Transverse colon (tissue), 4 donors: ENCODE results near the gene CHST4. TPM values are rescaled to one million over a fixed set of nuclear protein-coding genes. Genes with fewer than 3 reads are reported as not detected.
"Not testable (repeated sequence)": the region's sequence is repeated elsewhere in the genome, so short reads cannot be mapped to it uniquely, and the experiment has no call there.

Experiments
- DNase-seq: peaks from one replicate; pipeline ENCODE4 v3.0.0-alpha.2; 2019
- H3K27ac ChIP-seq, 4 donors: fragments of 200-600 bp; sonication (generic); 2 replicates each; pipeline ENCODE4 v1.5.1; 2016 to 2018; ENCODE audit warnings: inconsistent platforms in 4 of 4
- H3K27me3 ChIP-seq: fragments of 200-600 bp; sonication (generic); 2 replicates; pipeline ENCODE4 v1.5.1; 2017; ENCODE audit warnings: inconsistent platforms
- H3K36me3 ChIP-seq, 4 donors: fragments of 200-600 bp; sonication (generic); 2 replicates each; pipeline ENCODE4 v1.5.1; 2017 to 2019; ENCODE audit warnings: inconsistent platforms in 4 of 4
- H3K4me1 ChIP-seq, 4 donors: fragments of 200-600 bp; sonication (generic); 2 replicates each; pipeline ENCODE4 v1.5.1; 2017 to 2020; ENCODE audit warnings: inconsistent platforms in 4 of 4
- H3K4me3 ChIP-seq, 4 donors: fragments of 200-600 bp; sonication (generic); 1 replicate in 1 of 4; 2 replicates in 3 of 4; pipeline versions ENCODE4 v1.5.1 to v1.6.1; 2017 to 2019; ENCODE audit warnings: inconsistent platforms in 4 of 4
- H3K9me3 ChIP-seq, 2 donors: fragments of 200-600 bp; sonication (generic); 2 replicates each; pipeline ENCODE4 v1.5.1; 2017 to 2019; ENCODE audit warnings: inconsistent platforms in 2 of 2
- EP300 ChIP-seq: sonication (generic); formaldehyde crosslinking; IDR thresholded peaks from one replicate; pipeline ENCODE4 v1.6.1; 2017; ENCODE audit warnings: antibody characterized with exemption, low read depth
- POLR2A ChIP-seq: fragments of 450-650 bp; IDR thresholded peaks from one replicate; pipeline ENCODE4 v1.6.1; 2016; ENCODE audit warnings: antibody characterized with exemption, mild to moderate bottlenecking, moderate library complexity
- POLR2AphosphoS5 ChIP-seq, 3 donors: sonication (generic); formaldehyde crosslinking; IDR thresholded peaks; one replicate each; pipeline ENCODE4 v1.6.1; 2016; ENCODE audit warnings: antibody characterized with exemption in 3 of 3
- WGBS, 2 donors: methylation state at CpG; one replicate each; pipeline ENCODE4 v1.1.5; 2018; ENCODE audit warnings: low coverage in 1 of 2; 5-methylcytosine and 5-hydroxymethylcytosine counted together
- in situ Hi-C, 4 donors: fragments of 200-750 bp; cut with MboI; loops; one replicate each; pipeline versions ENCODE4 v1.15.0 to v1.15.1; 2017; ENCODE audit warnings: low sequenced_read_pairs in 3 of 4, low pct_ligation_motif_present in 1 of 4, low pct_unique_long_range_greater_than_20kb in 1 of 4
- intact Hi-C: fragments of 100-400 bp; cut with DNase I; formaldehyde crosslinking; loops from one replicate; pipeline ENCODE4 v1.15.1; 2023; ENCODE audit warnings: low total_unique reads
- total RNA-seq, 4 donors: library from RNA; depleted of rRNA; stranded (reverse); fragments of >200 nt; gene quantifications; one replicate each; pipeline ENCODE4 v1.1.0, GENCODE V29; 2016
- TF ChIP-seq, protein P1 (sequence below), 5 experiments: fragments of 200-600 bp in 3 of 5; fragments of 450-650 bp in 2 of 5; sonication (generic) in 3 of 5; IDR thresholded peaks; 1 replicate in 2 of 5; 2 replicates in 3 of 5; pipeline ENCODE4 v1.5.1; 2016 to 2017; ENCODE audit warnings: antibody characterized with exemption in 5 of 5, inconsistent platforms in 3 of 5, mild to moderate bottlenecking in 2 of 5, moderate library complexity in 1 of 5

CHST4 gene
- total RNA-seq, 4 donors from 2014 or later, result not detected

GRCh38 chr16:71499775-71500364 lies 26.4 kb upstream of the CHST4 start:
- Histone ChIP-seq H3K36me3 (no peaks in the 10 kb centered on the region), H3K27ac (no peak overlapping the region), H3K9me3 (no peaks in the 10 kb centered on the region), H3K27me3 (no peaks in the 10 kb centered on the region), H3K4me3 (no peak overlapping the region), H3K4me1 (no peaks in the 10 kb centered on the region)
- DNase-seq, result peak; percentile 26
- TF ChIP-seq, protein P1, sequence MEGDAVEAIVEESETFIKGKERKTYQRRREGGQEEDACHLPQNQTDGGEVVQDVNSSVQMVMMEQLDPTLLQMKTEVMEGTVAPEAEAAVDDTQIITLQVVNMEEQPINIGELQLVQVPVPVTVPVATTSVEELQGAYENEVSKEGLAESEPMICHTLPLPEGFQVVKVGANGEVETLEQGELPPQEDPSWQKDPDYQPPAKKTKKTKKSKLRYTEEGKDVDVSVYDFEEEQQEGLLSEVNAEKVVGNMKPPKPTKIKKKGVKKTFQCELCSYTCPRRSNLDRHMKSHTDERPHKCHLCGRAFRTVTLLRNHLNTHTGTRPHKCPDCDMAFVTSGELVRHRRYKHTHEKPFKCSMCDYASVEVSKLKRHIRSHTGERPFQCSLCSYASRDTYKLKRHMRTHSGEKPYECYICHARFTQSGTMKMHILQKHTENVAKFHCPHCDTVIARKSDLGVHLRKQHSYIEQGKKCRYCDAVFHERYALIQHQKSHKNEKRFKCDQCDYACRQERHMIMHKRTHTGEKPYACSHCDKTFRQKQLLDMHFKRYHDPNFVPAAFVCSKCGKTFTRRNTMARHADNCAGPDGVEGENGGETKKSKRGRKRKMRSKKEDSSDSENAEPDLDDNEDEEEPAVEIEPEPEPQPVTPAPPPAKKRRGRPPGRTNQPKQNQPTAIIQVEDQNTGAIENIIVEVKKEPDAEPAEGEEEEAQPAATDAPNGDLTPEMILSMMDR (IDR thresholded peaks at IDR 0.05), result peak; percentile 53 to 62 (median 59)
- no peak for TF ChIP-seq EP300
- WGBS, 2 donors, result 0 to 3% methylated on average over 3 of the region's 3 CpGs
- in situ Hi-C loops, result loop anchor here in 3 of 4 donors (5.0 kb wide), 3 partner anchors 78 to 88 kb away; no protein-coding TSS in a partner anchor
- intact Hi-C loops, result loop anchor here (5.0 kb wide), 1 partner anchor 88 kb away; no protein-coding TSS in a partner anchor

GRCh38 chr16:71500964-71501363 lies 25.3 kb upstream of the CHST4 start:
- in situ Hi-C loops, result loop anchor here in 1 of 4 donors (5.0 kb wide), 1 partner anchor 79 kb away; no protein-coding TSS in a partner anchor
- TF ChIP-seq POLR2AphosphoS5 (IDR thresholded peaks at IDR 0.05) (no peak), POLR2A (no peak), EP300 (no peak)
- TF ChIP-seq, protein P1 (IDR thresholded peaks at IDR 0.05), result no peak
- Histone ChIP-seq H3K36me3 (no peaks in the 10 kb centered on the region), H3K27ac (no peak overlapping the region), H3K4me3 (no peak overlapping the region), H3K9me3 (no peaks in the 10 kb centered on the region), H3K4me1 (no peaks in the 10 kb centered on the region), H3K27me3 (no peaks in the 10 kb centered on the region)
- intact Hi-C loops, result no loop called here
- DNase-seq, result no peak
- WGBS, 2 donors, result 83% methylated on average over 2 of the region's 2 CpGs; no CpG with 5 or more reads in 1 of the 2 donors

DNA sequence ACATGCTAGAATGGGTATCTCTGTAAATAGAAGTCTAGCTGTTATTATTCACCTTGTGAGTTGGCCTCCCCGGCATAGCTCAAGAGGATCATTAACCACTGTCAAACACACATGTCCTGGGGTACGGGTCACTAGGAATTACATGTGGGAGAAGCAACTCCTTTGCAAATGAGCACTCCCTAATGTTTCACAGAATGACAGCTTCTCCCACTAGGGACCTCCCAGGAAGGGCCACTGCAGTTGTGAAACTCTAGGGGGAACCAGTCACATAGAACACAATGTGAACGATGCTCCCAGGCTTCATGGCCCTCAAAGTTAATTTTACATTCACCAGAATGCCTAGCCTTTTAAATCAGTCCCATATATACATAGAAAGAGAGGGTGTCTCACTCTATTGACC lies 24.7 kb upstream of the CHST4 start:
- H3K4me1 ChIP-seq, result no peaks in the 10 kb centered on the region
- H3K27ac ChIP-seq, result no peak overlapping the region
- no peaks in the 10 kb centered on the region for H3K27me3 ChIP-seq
- in situ Hi-C loops (loop anchor here in 1 of 4 donors (5.0 kb wide), 1 partner anchor 79 kb away; no protein-coding TSS in a partner anchor), intact Hi-C loops (no loop called here)
- WGBS, 2 donors, result 20 to 34% methylated on average over 1 to 3 of the region's 3 CpGs
- TF ChIP-seq, protein P1 (IDR thresholded peaks at IDR 0.05), result no peak
- TF ChIP-seq POLR2AphosphoS5 (IDR thresholded peaks at IDR 0.05) (no peak), POLR2A (no peak), EP300 (no peak)
- H3K9me3 ChIP-seq, result no peaks in the 10 kb centered on the region
- no peak overlapping the region for H3K4me3 ChIP-seq
- no peak for DNase-seq
- no peaks in the 10 kb centered on the region for H3K36me3 ChIP-seq

- H3K4me3 ChIP-seq, intact Hi-C loops, H3K9me3 ChIP-seq, H3K27ac ChIP-seq, H3K27me3 ChIP-seq, DNase-seq, H3K36me3 ChIP-seq, H3K4me1 ChIP-seq: not testable (repeated sequence)
- 71 to 72% methylated on average over 5 to 7 of the region's 7 CpGs for WGBS, 2 donors
- in situ Hi-C loops, result loop anchor here in 1 of 4 donors (5.0 kb wide), 1 partner anchor 82 kb away; no protein-coding TSS in a partner anchor
Observed at GRCh38 chr16:71504051-71504450, 22.2 kb upstream of the CHST4 start.
